Stomach (tissue), 9 donors: ENCODE results near the gene JAG1. TPM values are rescaled to one million over a fixed set of nuclear protein-coding genes. Genes with fewer than 3 reads are reported as not detected.

Source experiments
- DNase-seq, 2 donors: peaks; one replicate each; pipeline versions ENCODE4 v3.0.0 to v3.0.0-alpha.2; 2013 to 2019
- H3K27ac ChIP-seq, 5 donors: fragments of 200-600 bp in 4 of 5; sonication (generic) in 4 of 5; one replicate each; pipeline ENCODE4 v1.5.1; 2013 to 2019; ENCODE audit warnings: mild to moderate bottlenecking in 1 of 5, moderate library complexity in 1 of 5
- H3K27me3 ChIP-seq, 3 donors: fragments of 200-600 bp; sonication (generic); one replicate each; pipeline ENCODE4 v1.5.1; 2017 to 2019; ENCODE audit warnings: mixed run types in 1 of 3
- H3K36me3 ChIP-seq, 4 donors: fragments of 200-600 bp; sonication (generic); 1 replicate in 3 of 4; 2 replicates in 1 of 4; pipeline ENCODE4 v1.5.1; 2016 to 2019
- H3K4me1 ChIP-seq, 4 donors: fragments of 200-600 bp; sonication (generic); one replicate each; pipeline ENCODE4 v1.5.1; 2016 to 2019
- H3K4me3 ChIP-seq, 4 donors: fragments of 200-600 bp; sonication (generic) in 3 of 4; one replicate each; pipeline ENCODE4 v1.5.1; 2016 to 2019; ENCODE audit warnings: mild to moderate bottlenecking in 1 of 4
- H3K9me3 ChIP-seq, 4 donors: fragments of 200-600 bp; sonication (generic); one replicate each; pipeline ENCODE4 v1.5.1; 2016 to 2019
- EP300 ChIP-seq: sonication (generic); formaldehyde crosslinking; IDR thresholded peaks from one replicate; pipeline ENCODE4 v1.6.1; 2017; ENCODE audit warnings: antibody characterized with exemption
- POLR2A ChIP-seq, 4 donors: fragments of 450-650 bp; IDR thresholded peaks; one replicate each; pipeline ENCODE4 v1.6.1; 2016; ENCODE audit warnings: antibody characterized with exemption in 4 of 4, control low read depth in 2 of 4, mild to moderate bottlenecking in 1 of 4, moderate library complexity in 1 of 4
- POLR2AphosphoS5 ChIP-seq, 3 donors: sonication (generic); formaldehyde crosslinking; IDR thresholded peaks; one replicate each; pipeline ENCODE4 v1.6.1; 2016; ENCODE audit warnings: antibody characterized with exemption in 3 of 3
- WGBS, 5 donors: extraction: QIAGEN DNeasy Blood & Tissue Kit in 3 of 5; methylation state at CpG; one replicate each; pipeline versions ENCODE4 v1.1.5 to v1.1.7; 2013 to 2018; 5-methylcytosine and 5-hydroxymethylcytosine counted together
- intact Hi-C: fragments of 100-400 bp; cut with DNase I; formaldehyde crosslinking; loops from one replicate; pipeline ENCODE4 v1.15.1; 2023; ENCODE audit warnings: low total_unique reads
- polyA plus RNA-seq, 3 donors: library from polyadenylated mRNA; stranded (reverse); fragments of 200-250 nt; gene quantifications; one replicate each; pipeline ENCODE4 v1.2.3, GENCODE V29; 2013
- total RNA-seq, 5 donors: library from RNA; depleted of rRNA; stranded (reverse); fragments of >200 nt; gene quantifications; one replicate each; pipeline versions ENCODE4 v1.1.0 to v1.2.3, GENCODE V29; 2014 to 2016
- TF ChIP-seq, protein P1 (sequence below), 7 experiments: fragments of 450-650 bp in 4 of 7; fragments of 200-600 bp in 3 of 7; sonication (generic) in 3 of 7; IDR thresholded peaks; one replicate each; pipeline ENCODE4 v1.5.1; 2016 to 2019; ENCODE audit warnings: antibody characterized with exemption in 7 of 7, control low read depth in 2 of 7, mild to moderate bottlenecking in 1 of 7
- donor health status: healthy with polysubstance abuse.
- donor health status: Bipolar disorder and iron deficiency.
- donor health status: healthy.

The JAG1 gene
- total and polyA plus RNA-seq, 8 donors, result 5.2 to 133 (median 62.2) TPM

DNA sequence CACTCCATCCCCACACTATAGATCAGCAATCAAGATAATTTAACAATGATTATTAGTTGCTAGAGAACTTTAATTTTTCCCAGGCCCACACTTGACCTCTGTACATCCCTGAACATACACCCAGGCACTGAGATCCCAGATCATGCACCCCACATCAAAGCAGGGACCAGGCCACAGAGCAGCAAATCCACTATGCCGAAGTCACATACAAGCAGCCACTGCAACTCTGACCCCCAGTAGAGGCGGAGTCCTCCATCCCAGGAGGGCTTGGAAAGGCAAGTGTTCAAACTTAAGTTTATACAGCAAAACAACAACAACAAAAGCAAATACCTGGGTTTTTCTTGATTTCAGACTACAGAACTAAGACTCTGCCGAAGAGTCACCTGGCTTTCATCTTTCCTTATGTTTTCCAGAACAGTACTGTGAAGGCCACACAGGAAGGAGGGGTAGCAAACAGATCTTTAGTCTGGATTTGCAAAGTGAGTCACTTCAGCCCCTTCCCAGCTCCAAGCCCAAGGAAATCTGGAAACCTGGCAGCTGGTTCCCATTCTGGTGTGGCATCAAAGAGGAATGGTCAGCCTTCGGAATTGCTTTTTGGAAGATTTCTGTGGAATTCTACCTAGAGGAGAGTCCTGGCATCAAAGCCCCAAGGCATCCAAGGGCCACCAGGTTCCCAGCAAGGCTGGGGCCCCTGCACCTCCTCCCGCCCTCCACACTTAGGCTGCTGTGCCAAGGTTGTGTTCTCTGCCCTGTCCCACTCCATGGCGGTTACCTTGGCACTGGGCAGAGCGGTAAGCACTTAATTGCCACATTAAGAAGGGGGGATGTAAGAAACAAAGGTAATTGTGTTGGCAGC is 7.3 kb downstream of the JAG1 start:
- peak overlapping the region in 4 of 5 donors; percentile 58 to 73 (median 66) for H3K27ac ChIP-seq
- peaks cover 26 to 67% (median 56%) of the 10 kb centered on the region in 4 donors for H3K36me3 ChIP-seq
- no peaks in the 10 kb centered on the region for H3K27me3 ChIP-seq
- peak overlapping the region in 1 of 4 donors; percentile 30 for H3K4me3 ChIP-seq
- no peaks in the 10 kb centered on the region for H3K9me3 ChIP-seq
- TF ChIP-seq, protein P1, sequence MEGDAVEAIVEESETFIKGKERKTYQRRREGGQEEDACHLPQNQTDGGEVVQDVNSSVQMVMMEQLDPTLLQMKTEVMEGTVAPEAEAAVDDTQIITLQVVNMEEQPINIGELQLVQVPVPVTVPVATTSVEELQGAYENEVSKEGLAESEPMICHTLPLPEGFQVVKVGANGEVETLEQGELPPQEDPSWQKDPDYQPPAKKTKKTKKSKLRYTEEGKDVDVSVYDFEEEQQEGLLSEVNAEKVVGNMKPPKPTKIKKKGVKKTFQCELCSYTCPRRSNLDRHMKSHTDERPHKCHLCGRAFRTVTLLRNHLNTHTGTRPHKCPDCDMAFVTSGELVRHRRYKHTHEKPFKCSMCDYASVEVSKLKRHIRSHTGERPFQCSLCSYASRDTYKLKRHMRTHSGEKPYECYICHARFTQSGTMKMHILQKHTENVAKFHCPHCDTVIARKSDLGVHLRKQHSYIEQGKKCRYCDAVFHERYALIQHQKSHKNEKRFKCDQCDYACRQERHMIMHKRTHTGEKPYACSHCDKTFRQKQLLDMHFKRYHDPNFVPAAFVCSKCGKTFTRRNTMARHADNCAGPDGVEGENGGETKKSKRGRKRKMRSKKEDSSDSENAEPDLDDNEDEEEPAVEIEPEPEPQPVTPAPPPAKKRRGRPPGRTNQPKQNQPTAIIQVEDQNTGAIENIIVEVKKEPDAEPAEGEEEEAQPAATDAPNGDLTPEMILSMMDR (IDR thresholded peaks at IDR 0.05), result no peak
- no peak for TF ChIP-seq POLR2AphosphoS5 (IDR thresholded peaks at IDR 0.05)
- TF ChIP-seq POLR2A (IDR thresholded peaks at IDR 0.05), result no peak
- TF ChIP-seq EP300, result no peak
- no peak for DNase-seq
- intact Hi-C loops, result no loop called here
- 72 to 85% (median 81%) methylated on average over 7 of the region's 7 CpGs for WGBS, 5 donors
- peaks cover 44 to 97% (median 68%) of the 10 kb centered on the region in 4 donors for H3K4me1 ChIP-seq

DNA sequence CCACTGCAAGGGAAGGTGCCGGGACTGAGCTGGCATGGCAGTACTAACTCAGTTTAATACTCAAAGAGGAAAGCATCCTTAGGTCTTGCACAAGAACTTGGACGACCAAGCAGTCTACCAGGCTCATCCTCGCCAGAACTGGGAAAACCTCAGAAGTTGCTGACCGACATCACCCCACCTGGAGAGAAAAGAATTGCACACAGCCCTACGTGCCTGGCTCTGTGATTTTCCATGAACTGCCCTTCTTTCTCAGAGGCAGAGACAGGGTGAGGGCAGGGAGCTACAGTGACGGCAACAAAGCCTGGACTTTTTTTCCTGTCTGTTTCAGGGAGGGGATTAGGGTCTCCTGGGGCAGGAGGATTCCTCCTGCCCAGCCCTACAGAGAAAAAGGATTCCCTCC is 8.0 kb downstream of the JAG1 start:
- Histone ChIP-seq H3K27me3 (no peaks in the 10 kb centered on the region), H3K4me1 (peaks cover 49 to 97% (median 65%) of the 10 kb centered on the region in 4 donors), H3K4me3 (peak overlapping the region in 1 of 4 donors; percentile 11), H3K27ac (peak overlapping the region in 4 of 5 donors; percentile 58 to 73 (median 66)), H3K36me3 (peaks cover 32 to 74% (median 63%) of the 10 kb centered on the region in 4 donors), H3K9me3 (no peaks in the 10 kb centered on the region)
- 41 to 61% (median 58%) methylated on average over 6 of the region's 6 CpGs for WGBS, 5 donors
- DNase-seq, result no peak
- TF ChIP-seq POLR2A (IDR thresholded peaks at IDR 0.05) (no peak), EP300 (no peak), POLR2AphosphoS5 (IDR thresholded peaks at IDR 0.05) (no peak)
- TF ChIP-seq, protein P1 (IDR thresholded peaks at IDR 0.05), result no peak
- intact Hi-C loops, result no loop called here

DNA sequence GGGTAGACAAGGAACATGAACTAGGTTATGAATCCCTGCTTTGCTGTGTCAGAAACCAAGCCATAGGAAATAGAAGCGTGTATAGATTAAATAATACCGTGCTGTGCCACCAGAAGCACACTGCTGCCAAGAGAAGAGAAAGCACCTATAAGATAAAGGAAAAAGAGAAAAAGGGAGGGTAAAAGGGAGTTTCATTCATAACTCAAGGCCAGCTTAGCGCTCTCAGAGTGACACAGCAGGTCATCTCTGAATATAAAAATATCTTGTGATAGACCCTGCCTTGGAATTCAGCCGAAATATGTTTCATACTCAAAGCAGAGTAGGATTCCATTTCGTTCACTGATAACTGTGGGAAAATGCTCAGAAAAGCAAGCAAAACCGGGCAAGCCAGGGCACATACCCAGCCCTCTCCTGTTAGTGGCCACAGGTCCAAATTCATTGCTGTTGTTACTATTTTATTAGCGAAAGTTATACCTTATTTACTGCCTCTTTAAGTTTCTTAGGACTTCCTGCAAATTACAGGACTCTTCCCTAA is 8.7 kb downstream of the JAG1 start:
- H3K36me3 ChIP-seq, result peaks cover 37 to 81% (median 70%) of the 10 kb centered on the region in 4 donors
- 28 to 43% (median 39%) methylated on average over 7 of the region's 7 CpGs for WGBS, 5 donors
- peak overlapping the region in 1 of 4 donors; percentile 11 for H3K4me3 ChIP-seq
- intact Hi-C loops, result no loop called here
- no peak for TF ChIP-seq POLR2A (IDR thresholded peaks at IDR 0.05)
- TF ChIP-seq EP300, result no peak
- TF ChIP-seq, protein P1 (IDR thresholded peaks at IDR 0.05), result no peak
- TF ChIP-seq POLR2AphosphoS5 (IDR thresholded peaks at IDR 0.05), result no peak
- no peak for DNase-seq
- no peaks in the 10 kb centered on the region for H3K27me3 ChIP-seq
- H3K9me3 ChIP-seq, result no peaks in the 10 kb centered on the region
- H3K4me1 ChIP-seq, result peaks cover 54 to 97% (median 67%) of the 10 kb centered on the region in 4 donors
- peak overlapping the region in 4 of 5 donors; percentile 34 to 67 (median 62) for H3K27ac ChIP-seq

DNA sequence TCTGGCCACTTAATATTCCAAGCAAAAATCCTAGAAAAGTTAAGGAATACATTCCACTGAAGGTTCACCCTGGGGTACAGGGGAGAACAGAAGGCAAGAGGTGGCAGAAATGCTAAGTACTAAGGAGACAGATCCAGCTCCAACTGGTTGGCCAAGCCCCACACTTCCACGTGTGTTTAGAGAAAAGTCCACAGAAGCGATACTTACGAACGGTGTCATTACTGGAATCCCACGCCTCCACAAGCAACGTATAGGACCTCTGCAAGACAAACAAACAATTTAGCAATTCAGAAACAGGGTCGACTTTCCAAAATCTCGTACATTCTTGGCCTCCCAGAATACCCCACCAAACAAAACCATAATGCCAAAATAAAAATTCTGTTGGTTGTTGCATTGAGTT is 10.0 kb downstream of the JAG1 start:
- TF ChIP-seq, protein P1 (IDR thresholded peaks at IDR 0.05), result no peak
- TF ChIP-seq POLR2AphosphoS5 (IDR thresholded peaks at IDR 0.05) (no peak), EP300 (no peak), POLR2A (IDR thresholded peaks at IDR 0.05) (no peak)
- H3K27me3 ChIP-seq, result no peaks in the 10 kb centered on the region
- peaks cover 37 to 88% (median 77%) of the 10 kb centered on the region in 4 donors for H3K36me3 ChIP-seq
- H3K4me3 ChIP-seq, result no peak overlapping the region
- WGBS, 5 donors, result 66 to 83% (median 80%) methylated on average over 8 of the region's 8 CpGs
- H3K4me1 ChIP-seq, result peaks cover 56 to 94% (median 69%) of the 10 kb centered on the region in 4 donors
- H3K27ac ChIP-seq, result peak overlapping the region in 2 of 5 donors; percentile 66 to 67
- intact Hi-C loops, result no loop called here
- no peaks in the 10 kb centered on the region for H3K9me3 ChIP-seq
- no peak for DNase-seq
